GM23248 (cell line): ENCODE results near the gene GRB10. TPM values are rescaled to one million over a fixed set of nuclear protein-coding genes. Genes with fewer than 3 reads are reported as not detected.

Source experiments
- DNase-seq: peaks from one replicate; pipeline ENCODE4 v3.0.0-alpha.2; 2015
- H2AFZ ChIP-seq: fragments of 200-600 bp; sonication (generic); 2 replicates; pipeline ENCODE4 v1.6.1; 2016; ENCODE audit warnings: antibody characterized with exemption
- H3F3A ChIP-seq: fragments of 200-600 bp; sonication (generic); 2 replicates; pipeline ENCODE4 v1.6.1; 2016; ENCODE audit warnings: mild to moderate bottlenecking, antibody characterized with exemption, mixed run types; ENCODE audit not compliant: insufficient read depth
- H3K27ac ChIP-seq: fragments of 200-600 bp; sonication (generic); 2 replicates; pipeline ENCODE4 v1.5.1; 2016; ENCODE audit warnings: mild to moderate bottlenecking
- H3K27me3 ChIP-seq: fragments of 200-600 bp; sonication (generic); replicated peaks from 2 replicates; pipeline ENCODE4 v1.6.1; 2016; ENCODE audit warnings: mild to moderate bottlenecking; ENCODE audit not compliant: insufficient read depth
- H3K36me3 ChIP-seq: fragments of 200-600 bp; sonication (generic); 2 replicates; pipeline ENCODE4 v1.6.1; 2016; ENCODE audit warnings: low read depth, mild to moderate bottlenecking
- H3K4me1 ChIP-seq: fragments of 200-600 bp; sonication (generic); 2 replicates; pipeline ENCODE4 v1.6.1; 2016; ENCODE audit warnings: mild to moderate bottlenecking; ENCODE audit not compliant: insufficient read depth
- H3K4me2 ChIP-seq: fragments of 200-600 bp; sonication (generic); one replicate; pipeline ENCODE4 v1.6.1; 2016; ENCODE audit warnings: mild to moderate bottlenecking; ENCODE audit not compliant: unreplicated experiment
- H3K4me3 ChIP-seq: fragments of 200-600 bp; sonication (generic); 2 replicates; pipeline ENCODE4 v1.5.1; 2016; ENCODE audit warnings: mild to moderate bottlenecking
- H3K79me2 ChIP-seq: fragments of 200-600 bp; sonication (generic); 2 replicates; pipeline ENCODE4 v1.6.1; 2016; ENCODE audit warnings: mild to moderate bottlenecking; ENCODE audit not compliant: insufficient read depth
- H3K9ac ChIP-seq: fragments of 200-600 bp; sonication (generic); 2 replicates; pipeline ENCODE4 v1.6.1; 2016; ENCODE audit warnings: mild to moderate bottlenecking
- H3K9me2 ChIP-seq: fragments of 200-600 bp; sonication (generic); 2 replicates; pipeline ENCODE4 v1.6.1; 2016; ENCODE audit warnings: mixed run types, mild to moderate bottlenecking, moderate library complexity; ENCODE audit not compliant: insufficient read depth
- H3K9me3 ChIP-seq: fragments of 200-600 bp; sonication (generic); one replicate; pipeline ENCODE4 v1.6.1; 2017; ENCODE audit warnings: low read depth
- H4K20me1 ChIP-seq: fragments of 200-600 bp; sonication (generic); 2 replicates; pipeline ENCODE4 v1.6.0; 2016; ENCODE audit not compliant: insufficient read depth
- EZH2 ChIP-seq: fragments of 200-600 bp; sonication (generic); IDR thresholded peaks from 2 replicates; pipeline ENCODE4 v1.6.1; 2018; ENCODE audit warnings: antibody characterized with exemption, mild to moderate bottlenecking; ENCODE audit not compliant: insufficient read depth, poor library complexity, severe bottlenecking
- EZH2phosphoT487 ChIP-seq: fragments of 200-600 bp; sonication (generic); IDR thresholded peaks from 2 replicates; pipeline ENCODE4 v1.6.1; 2018; ENCODE audit warnings: antibody characterized with exemption, moderate library complexity, mild to moderate bottlenecking, low read depth; ENCODE audit not compliant: insufficient read depth
- WGBS, 2 experiments: methylation state at CpG; one replicate each; pipeline ENCODE4 v1.1.6; 2015 to 2017; ENCODE audit warnings: low lambda C conversion rate in 2 of 2, low coverage in 1 of 2; ENCODE audit errors: missing lambda C conversion rate in 2 of 2; 5-methylcytosine and 5-hydroxymethylcytosine counted together
- in situ Hi-C: fragments of 300-500 bp; cut with MboI; formaldehyde crosslinking; loops from 2 replicates; pipeline ENCODE4 v1.15.0; 2020
- polyA plus RNA-seq: library from polyadenylated mRNA; unstranded; fragments of >200 nt; fragmentation: Nextera tagmentation; extraction: Ambion mirVana; gene quantifications from 2 replicates; pipeline ENCODE4 v1.2.1, GENCODE V29; 2016
- total RNA-seq: library from RNA; depleted of rRNA; stranded (reverse); fragments of >200 nt; shearing (Covaris generic); gene quantifications from 2 replicates; pipeline ENCODE4 v1.2.3, GENCODE V29; 2014

The GRB10 gene
- total and polyA plus RNA-seq, 2 experiments from 2014 or later: 12.9 to 25.9 TPM

DNA sequence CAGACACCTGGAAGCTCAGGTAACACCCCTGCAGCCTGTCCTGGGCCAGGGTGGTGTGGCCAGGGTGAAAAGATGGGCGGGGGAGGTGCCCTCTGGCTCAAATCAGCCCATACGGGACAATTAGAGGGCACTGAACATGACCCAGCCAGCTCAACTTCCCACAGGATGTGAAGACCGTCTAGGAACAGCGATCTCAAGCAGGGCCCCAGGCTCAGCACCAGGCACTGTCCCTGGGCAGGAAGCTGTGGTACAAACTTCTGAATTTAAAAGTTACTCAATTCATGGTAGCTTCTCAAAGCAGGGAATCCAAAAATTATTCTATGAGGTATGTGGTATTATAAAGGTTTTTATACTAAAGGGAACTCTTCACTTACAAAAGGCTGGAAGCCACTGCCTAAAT is 5.1 kb upstream of the GRB10 start:
- Histone ChIP-seq H3K9me3 (no peaks in the 10 kb centered on the region), H2AFZ (no peak overlapping the region), H3K9me2 (no peaks in the 10 kb centered on the region), H3K4me3 (no peak overlapping the region), H3K36me3 (no peaks in the 10 kb centered on the region), H3K27me3 (no peaks in the 10 kb centered on the region), H4K20me1 (peaks cover 17% of the 10 kb centered on the region; the same call in 1 of the 2 replicates), H3K79me2 (peaks cover 94% of the 10 kb centered on the region), H3F3A (peaks cover 15% of the 10 kb centered on the region; the same call in 1 of the 2 replicates), H3K27ac (no peak overlapping the region), H3K9ac (no peak overlapping the region), H3K4me2 (no peak overlapping the region), H3K4me1 (peaks cover 18% of the 10 kb centered on the region)
- 95 to 98% methylated on average over 4 of the region's 4 CpGs for WGBS, 2 experiments
- in situ Hi-C loops: no loop called here
- TF ChIP-seq EZH2 (no peak), EZH2phosphoT487 (no peak)
- DNase-seq: no peak

- H4K20me1 ChIP-seq: peaks cover 30% of the 10 kb centered on the region; the same call in 1 of the 2 replicates
These were observed 2.6 kb upstream of the GRB10 start for GRCh38 chr7:50785346-50785745.

GRCh38 chr7:50783801-50784507 is 1.3 kb upstream of the GRB10 start:
- peaks cover 5% of the 10 kb centered on the region; the same call in 1 of the 2 replicates for H3F3A ChIP-seq
- no peaks in the 10 kb centered on the region for H3K27me3 ChIP-seq
- H3K9ac ChIP-seq: no peak overlapping the region
- H3K79me2 ChIP-seq: peaks cover 95% of the 10 kb centered on the region
- no peak for TF ChIP-seq EZH2phosphoT487
- H4K20me1 ChIP-seq: peaks cover 23% of the 10 kb centered on the region; the same call in 1 of the 2 replicates
- H3K9me2 ChIP-seq: no peaks in the 10 kb centered on the region
- in situ Hi-C loops: no loop called here
- H3K27ac ChIP-seq: no peak overlapping the region
- no peak overlapping the region for H2AFZ ChIP-seq
- no peaks in the 10 kb centered on the region for H3K9me3 ChIP-seq
- 84 to 86% methylated on average over 12 of the region's 12 CpGs for WGBS, 2 experiments
- no peak overlapping the region for H3K4me2 ChIP-seq
- no peak for DNase-seq
- H3K36me3 ChIP-seq: no peaks in the 10 kb centered on the region
- H3K4me3 ChIP-seq: no peak overlapping the region
- H3K4me1 ChIP-seq: no peaks in the 10 kb centered on the region

More at GRCh38 chr7:50785346-50785745, 2.6 kb upstream of the GRB10 start:
- Histone ChIP-seq H3K9me2 (no peaks in the 10 kb centered on the region), H3K4me1 (peaks cover 3% of the 10 kb centered on the region), H3K9ac (no peak overlapping the region), H3K79me2 (peaks cover 95% of the 10 kb centered on the region), H3K36me3 (no peaks in the 10 kb centered on the region), H2AFZ (no peak overlapping the region), H3F3A (peaks cover 5% of the 10 kb centered on the region; the same call in 1 of the 2 replicates), H3K27me3 (no peaks in the 10 kb centered on the region), H3K4me3 (no peak overlapping the region), H3K9me3 (no peaks in the 10 kb centered on the region), H3K4me2 (no peak overlapping the region), H3K27ac (no peak overlapping the region)
- TF ChIP-seq EZH2 (no peak), EZH2phosphoT487 (no peak)
- DNase-seq: no peak
- in situ Hi-C loops: no loop called here
- WGBS, 2 experiments: 92 to 93% methylated on average over 6 of the region's 6 CpGs

DNA sequence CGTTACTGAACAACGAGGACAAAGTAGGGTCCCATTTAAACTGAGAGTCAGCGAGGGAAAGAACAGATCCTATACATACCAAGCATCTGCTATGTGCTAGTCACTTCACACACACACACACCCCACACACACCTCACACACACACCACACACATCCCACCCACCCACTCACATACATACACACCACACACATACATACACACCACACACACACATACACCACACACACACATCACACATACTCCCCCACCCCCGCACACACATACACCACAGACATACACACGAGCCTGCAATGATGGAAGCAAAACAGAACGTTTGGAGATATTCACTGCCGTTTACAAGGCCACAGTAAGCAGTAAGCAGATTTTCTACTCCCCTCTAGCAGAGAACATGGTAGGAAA is 607 bp upstream of the GRB10 start:
- peaks cover 22% of the 10 kb centered on the region; the same call in 1 of the 2 replicates for H4K20me1 ChIP-seq
- no peaks in the 10 kb centered on the region for H3K9me2 ChIP-seq
- no peaks in the 10 kb centered on the region for H3K27me3 ChIP-seq
- H3F3A ChIP-seq: peaks cover 5% of the 10 kb centered on the region; the same call in 1 of the 2 replicates
- in situ Hi-C loops: no loop called here
- no peaks in the 10 kb centered on the region for H3K4me1 ChIP-seq
- no peak overlapping the region for H3K27ac ChIP-seq
- H2AFZ ChIP-seq: no peak overlapping the region
- peak overlapping the region; percentile 73 for H3K4me2 ChIP-seq
- H3K4me3 ChIP-seq: peak overlapping the region; percentile 74; the same call in 1 of the 2 replicates
- DNase-seq: no peak
- no peaks in the 10 kb centered on the region for H3K9me3 ChIP-seq
- no peak overlapping the region for H3K9ac ChIP-seq
- H3K79me2 ChIP-seq: peaks cover 95% of the 10 kb centered on the region
- WGBS, 2 experiments: 63 to 86% methylated on average over 5 to 7 of the region's 7 CpGs
- no peaks in the 10 kb centered on the region for H3K36me3 ChIP-seq
- TF ChIP-seq EZH2phosphoT487 (no peak), EZH2 (no peak)
